PC-9 (cell line): ENCODE measurements around the gene SNX33. TPM values are rescaled to one million over a fixed set of nuclear protein-coding genes. Genes with fewer than 3 reads are reported as not detected.
"Not testable (repeated sequence)": the region's sequence is repeated elsewhere in the genome, so short reads cannot be mapped to it uniquely, and the experiment has no call there.

Experiments used
- BruUV-seq: library from RNA; stranded (reverse); fragments of 400-500 nt; replicated peaks from 2 replicates; lab custom pipeline; 2021; lab: Mats Ljungman, UMichigan
- CTCF ChIA-PET: fragments of 300-600 bp; sonication (Branson Sonifier 250); formaldehyde crosslinking; loops from one replicate; lab custom pipeline; 2022; ENCODE audit warnings: antibody characterized with exemption; lab: Charles Lee
- POLR2A ChIA-PET: fragments of 300-600 bp; sonication (Branson Sonifier 250); formaldehyde crosslinking; loops from one replicate; lab custom pipeline; 2022; ENCODE audit warnings: antibody characterized with exemption; ENCODE audit not compliant: unreplicated experiment; lab: Charles Lee
- DNase-seq, 2 experiments: peaks; one replicate each; pipeline versions ENCODE4 v3.0.0 to v3.0.0-alpha.2; 2015 to 2022; ENCODE audit warnings: mixed read lengths in 1 of 2
- H2AFZ ChIP-seq: fragments of 200-600 bp; sonication (generic); 2 replicates; pipeline ENCODE4 v1.8.1; 2017; ENCODE audit warnings: antibody characterized with exemption
- H3F3A ChIP-seq: fragments of 200-600 bp; sonication (generic); 2 replicates; pipeline ENCODE4 v1.8.1; 2017; ENCODE audit warnings: antibody characterized with exemption, mild to moderate bottlenecking, low read depth; ENCODE audit not compliant: insufficient read depth
- H3K27ac ChIP-seq: fragments of 200-600 bp; sonication (generic); 2 replicates; pipeline ENCODE4 v1.6.1; 2016; ENCODE audit warnings: mixed run types
- H3K27me3 ChIP-seq: fragments of 200-600 bp; sonication (generic); 2 replicates; pipeline ENCODE4 v1.6.1; 2016; ENCODE audit warnings: low read depth, mixed run types; ENCODE audit not compliant: insufficient read depth
- H3K36me3 ChIP-seq: fragments of 200-600 bp; sonication (generic); 2 replicates; pipeline ENCODE4 v1.6.1; 2016; ENCODE audit warnings: low read depth, mixed run types
- H3K4me1 ChIP-seq: fragments of 200-600 bp; sonication (generic); replicated peaks from 2 replicates; pipeline ENCODE4 v1.6.1; 2016; ENCODE audit warnings: mixed run types; ENCODE audit not compliant: insufficient read depth
- H3K4me2 ChIP-seq: fragments of 200-600 bp; sonication (generic); 2 replicates; pipeline ENCODE4 v1.6.1; 2017; ENCODE audit warnings: mixed run types
- H3K4me3 ChIP-seq: fragments of 200-600 bp; sonication (generic); 2 replicates; pipeline ENCODE4 v1.6.1; 2016; ENCODE audit warnings: mixed run types
- H3K79me2 ChIP-seq: fragments of 200-600 bp; sonication (generic); 2 replicates; pipeline ENCODE4 v1.6.1; 2017; ENCODE audit warnings: low read depth, mixed run types
- H3K9me2 ChIP-seq: fragments of 200-600 bp; sonication (generic); 2 replicates; pipeline ENCODE4 v1.8.1; 2017; ENCODE audit warnings: mild to moderate bottlenecking; ENCODE audit not compliant: insufficient read depth
- H3K9me3 ChIP-seq: fragments of 200-600 bp; sonication (generic); 2 replicates; pipeline ENCODE4 v1.8.1; 2016; ENCODE audit warnings: low read depth; ENCODE audit not compliant: insufficient read depth
- H4K20me1 ChIP-seq: fragments of 200-600 bp; sonication (generic); 2 replicates; pipeline ENCODE4 v1.8.1; 2017; ENCODE audit not compliant: insufficient read depth
- CTCF ChIP-seq: fragments of 200-600 bp; sonication (generic); conservative IDR thresholded peaks from 2 replicates; pipeline ENCODE4 v1.6.1; 2017; ENCODE audit warnings: mixed run types, antibody characterized with exemption, mild to moderate bottlenecking, moderate library complexity
- EZH2 ChIP-seq: fragments of 200-600 bp; sonication (generic); IDR thresholded peaks from 2 replicates; pipeline ENCODE4 v1.8.0; 2017; ENCODE audit warnings: antibody characterized with exemption, low read depth
- intact Hi-C: fragments of 100-400 bp; cut with micrococcal nuclease; formaldehyde crosslinking; loops from one replicate; pipeline ENCODE4 v1.10.0; 2022; ENCODE audit not compliant: unreplicated experiment
- total RNA-seq: library from RNA; stranded (reverse); gene quantifications from 2 replicates; pipeline ENCODE4 v1.2.3, GENCODE V29; 2021

The SNX33 gene
- total RNA-seq, 1 experiment from 2014 or later, result 27.8 TPM

GRCh38 chr15:75702436-75702835 is 54.7 kb downstream of the SNX33 start:
- intact Hi-C loops, result no loop called here
- Histone ChIP-seq H3K27me3 (no peaks in the 10 kb centered on the region), H3K27ac (no peak overlapping the region), H4K20me1 (no peaks in the 10 kb centered on the region), H2AFZ (no peak overlapping the region), H3K4me1 (peaks cover 9% of the 10 kb centered on the region), H3K36me3 (no peaks in the 10 kb centered on the region), H3K4me3 (no peak overlapping the region), H3K79me2 (no peaks in the 10 kb centered on the region), H3K9me3 (no peaks in the 10 kb centered on the region), H3F3A (peaks cover 4% of the 10 kb centered on the region; the same call in 1 of the 2 replicates), H3K9me2 (no peaks in the 10 kb centered on the region), H3K4me2 (no peak overlapping the region)
- ChIA-PET CTCF (no interaction called here), POLR2A (no interaction called here)
- TF ChIP-seq CTCF (no peak), EZH2 (no peak)
- DNase-seq, result no peak
- no TSS peak for BruUV-seq

GRCh38 chr15:75703440-75704262 is 55.9 kb downstream of the SNX33 start:
- H3K27ac ChIP-seq, BruUV-seq, H3K4me2 ChIP-seq: not testable (repeated sequence)

GRCh38 chr15:75704263-75704615 is 56.5 kb downstream of the SNX33 start:
- Histone ChIP-seq H3K79me2 (no peaks in the 10 kb centered on the region), H3F3A (peaks cover 4% of the 10 kb centered on the region; the same call in 1 of the 2 replicates), H2AFZ (no peak overlapping the region), H3K27ac (no peak overlapping the region), H3K9me2 (no peaks in the 10 kb centered on the region), H3K27me3 (no peaks in the 10 kb centered on the region), H3K4me3 (no peak overlapping the region), H3K9me3 (no peaks in the 10 kb centered on the region), H3K36me3 (no peaks in the 10 kb centered on the region), H3K4me1 (peaks cover 9% of the 10 kb centered on the region), H3K4me2 (no peak overlapping the region), H4K20me1 (no peaks in the 10 kb centered on the region)
- intact Hi-C loops, result no loop called here
- no TSS peak for BruUV-seq
- TF ChIP-seq CTCF (no peak), EZH2 (no peak)
- no peak for DNase-seq
- ChIA-PET POLR2A (no interaction called here), CTCF (no interaction called here)

More at GRCh38 chr15:75703440-75704262, 55.9 kb downstream of the SNX33 start:
- H3K4me3 ChIP-seq, H3K27me3 ChIP-seq, H3K4me1 ChIP-seq, H4K20me1 ChIP-seq, H3K9me3 ChIP-seq, H3F3A ChIP-seq, H3K36me3 ChIP-seq, H2AFZ ChIP-seq, intact Hi-C loops, CTCF ChIA-PET, POLR2A ChIA-PET, H3K9me2 ChIP-seq, H3K79me2 ChIP-seq: not testable (repeated sequence)
- peak in 1 of 2 experiments; percentile 52 for DNase-seq
